Astrocyte of the cerebellum (primary cell): ENCODE measurements around the gene GASK1A.

Experiments
- DNase-seq: peaks from one replicate; pipeline ENCODE4 v3.0.0-alpha.2; 2011; ENCODE audit warnings: low read depth
- H3K4me3 ChIP-seq: 2 replicates; pipeline ENCODE4 v1.5.1; 2011; ENCODE audit warnings: mild to moderate bottlenecking, low read depth, low read length, moderate library complexity
- in situ Hi-C: cut with HindIII; loops from 2 replicates; pipeline ENCODE4 v1.10.0; 2017; ENCODE audit warnings: low sequenced_read_pairs
- TF ChIP-seq, protein P1 (sequence below): IDR thresholded peaks from 2 replicates; pipeline ENCODE4 v1.5.1; 2012; ENCODE audit warnings: low read length, low read depth, moderate library complexity, mild to moderate bottlenecking; ENCODE audit errors: missing control alignments

The GASK1A gene

GRCh38 chr3:43024181-43024885, 45.2 kb downstream of the GASK1A start:
- TF ChIP-seq, protein P1, sequence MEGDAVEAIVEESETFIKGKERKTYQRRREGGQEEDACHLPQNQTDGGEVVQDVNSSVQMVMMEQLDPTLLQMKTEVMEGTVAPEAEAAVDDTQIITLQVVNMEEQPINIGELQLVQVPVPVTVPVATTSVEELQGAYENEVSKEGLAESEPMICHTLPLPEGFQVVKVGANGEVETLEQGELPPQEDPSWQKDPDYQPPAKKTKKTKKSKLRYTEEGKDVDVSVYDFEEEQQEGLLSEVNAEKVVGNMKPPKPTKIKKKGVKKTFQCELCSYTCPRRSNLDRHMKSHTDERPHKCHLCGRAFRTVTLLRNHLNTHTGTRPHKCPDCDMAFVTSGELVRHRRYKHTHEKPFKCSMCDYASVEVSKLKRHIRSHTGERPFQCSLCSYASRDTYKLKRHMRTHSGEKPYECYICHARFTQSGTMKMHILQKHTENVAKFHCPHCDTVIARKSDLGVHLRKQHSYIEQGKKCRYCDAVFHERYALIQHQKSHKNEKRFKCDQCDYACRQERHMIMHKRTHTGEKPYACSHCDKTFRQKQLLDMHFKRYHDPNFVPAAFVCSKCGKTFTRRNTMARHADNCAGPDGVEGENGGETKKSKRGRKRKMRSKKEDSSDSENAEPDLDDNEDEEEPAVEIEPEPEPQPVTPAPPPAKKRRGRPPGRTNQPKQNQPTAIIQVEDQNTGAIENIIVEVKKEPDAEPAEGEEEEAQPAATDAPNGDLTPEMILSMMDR: no peak
- no peak overlapping the region for H3K4me3 ChIP-seq
- in situ Hi-C loops: no loop called here
- DNase-seq: no peak

- in situ Hi-C loops: no loop called here
- H3K4me3 ChIP-seq: no peak overlapping the region
- no peak for DNase-seq
- TF ChIP-seq, protein P1: no peak
These were observed 46.3 kb downstream of the GASK1A start for GRCh38 chr3:43025423-43025822.

GRCh38 chr3:43028001-43028400, 48.9 kb downstream of the GASK1A start:
- TF ChIP-seq, protein P1: no peak
- no peak overlapping the region for H3K4me3 ChIP-seq
- no peak for DNase-seq
- in situ Hi-C loops: no loop called here

- H3K4me3 ChIP-seq: no peak overlapping the region
- no peak for DNase-seq
- in situ Hi-C loops: no loop called here
- TF ChIP-seq, protein P1: no peak
These were observed 49.8 kb downstream of the GASK1A start for GRCh38 chr3:43028678-43029490.

DNA sequence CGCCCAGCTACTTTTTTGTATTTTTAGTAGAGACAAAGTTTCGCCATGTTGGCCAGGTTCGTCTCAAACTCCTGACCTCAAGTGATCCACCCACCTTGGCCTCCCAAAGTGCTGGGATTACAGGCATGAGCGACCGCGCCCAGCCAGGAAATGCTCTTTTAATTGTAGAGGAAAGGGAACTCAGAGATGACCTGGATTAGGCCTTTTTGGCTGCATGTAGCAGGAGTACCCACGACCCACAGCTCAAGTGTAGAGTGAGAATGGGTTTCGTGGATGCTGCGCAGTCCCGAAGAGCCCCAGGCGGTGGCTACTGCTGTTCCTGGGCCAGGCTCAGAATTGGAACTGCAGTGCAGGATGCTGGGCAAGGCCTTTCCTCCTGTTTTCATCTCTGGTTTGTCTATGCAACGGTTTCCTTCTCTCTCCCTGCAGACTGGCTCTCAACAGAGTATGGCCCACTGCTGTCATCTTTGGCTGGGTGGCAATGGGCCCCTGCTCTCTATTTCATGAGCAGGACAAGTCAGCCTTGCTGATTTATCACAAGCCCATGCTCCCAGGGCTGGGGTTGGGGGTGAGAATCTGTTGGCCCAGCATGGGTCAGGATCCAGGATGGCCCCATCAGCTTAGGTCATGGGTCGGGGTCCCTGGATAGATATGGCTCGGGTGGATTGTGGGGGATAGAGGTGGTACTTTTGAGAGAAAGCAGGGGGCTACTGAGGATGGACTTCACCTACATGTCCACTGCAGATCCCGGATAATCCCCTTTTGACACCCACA, 51.2 kb downstream of the GASK1A start:
- in situ Hi-C loops: loop anchor here (5.0 kb wide), 1 partner anchor 97 kb away; no protein-coding TSS in a partner anchor
- TF ChIP-seq, protein P1: no peak
- DNase-seq: no peak
- H3K4me3 ChIP-seq: no peak overlapping the region

DNA sequence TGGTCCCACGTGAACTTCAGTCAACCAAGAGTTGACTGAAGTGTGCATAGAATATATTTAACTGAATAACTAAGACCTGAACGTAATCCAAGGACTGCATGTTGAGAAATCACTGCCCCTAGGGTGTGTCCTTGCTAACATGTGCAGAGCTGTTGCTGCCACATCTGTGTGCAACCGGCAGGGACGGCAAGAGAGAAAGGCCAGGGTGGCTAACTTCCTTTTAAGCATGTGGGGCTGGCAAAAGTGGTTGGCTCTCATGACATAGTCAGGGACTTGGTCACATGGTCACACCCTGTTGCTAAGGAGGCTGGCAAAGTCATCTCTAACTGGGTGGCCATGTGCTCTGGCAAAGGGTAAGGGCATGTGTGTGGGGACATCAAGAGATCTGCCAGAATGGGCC, 52.4 kb downstream of the GASK1A start:
- DNase-seq: no peak
- no peak overlapping the region for H3K4me3 ChIP-seq
- in situ Hi-C loops: loop anchor here (5.0 kb wide), 1 partner anchor 96 kb away; no protein-coding TSS in a partner anchor
- TF ChIP-seq, protein P1: no peak
